ENCODE results near the gene MAPK8IP2.

DNA sequence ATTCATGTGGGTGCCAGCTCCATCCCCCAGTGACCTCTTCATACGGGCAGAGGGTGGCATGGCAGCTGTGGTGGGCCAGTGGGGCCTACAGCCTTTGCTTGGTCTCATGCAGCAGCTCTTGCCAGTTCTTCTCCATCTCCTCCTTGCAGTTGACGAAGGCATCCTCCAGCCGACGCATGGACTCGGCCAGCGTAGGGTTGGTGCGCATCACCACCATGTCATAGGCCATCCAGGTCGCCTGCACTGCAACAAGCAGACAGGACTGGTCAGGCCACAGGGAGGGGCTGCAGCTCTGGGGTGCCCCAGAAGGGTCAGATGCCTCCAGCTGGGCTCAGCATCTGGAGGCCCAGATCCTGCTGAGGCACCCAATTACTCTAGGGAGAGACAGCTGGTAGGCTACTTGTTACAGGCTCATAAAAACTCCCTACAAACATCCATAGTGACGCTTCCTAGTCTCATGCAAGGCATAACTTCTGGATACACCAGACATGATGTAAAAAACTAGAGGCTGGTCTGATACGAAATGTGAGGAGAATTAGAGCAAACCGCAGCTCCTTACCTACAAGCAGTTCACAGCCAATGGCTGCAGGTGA, 49.3 kb upstream of the MAPK8IP2 start:
- TF ChIP-seq CTCF (optimal IDR thresholded peaks at IDR 0.05 in 1 of 3, IDR thresholded peaks at IDR 0.05 in 1 of 3, conservative IDR thresholded peaks at IDR 0.05 in 1 of 3; ENCODE audit: extremely low read depth in 1 of 3, insufficient read depth in 2 of 3, low read length in 3 of 3), result no peak
- TF ChIP-seq EZH2 (IDR thresholded peaks at IDR 0.05; ENCODE audit: low read length), result no peak

Measured in keratinocyte (primary cell).